Colonic mucosa (tissue), 4 donors: ENCODE results near the gene GNG7. TPM values are rescaled to one million over a fixed set of nuclear protein-coding genes. Genes with fewer than 3 reads are reported as not detected.
"Not testable (repeated sequence)": the region's sequence is repeated elsewhere in the genome, so short reads cannot be mapped to it uniquely, and the experiment has no call there.

Experiments
- DNase-seq: peaks from one replicate; pipeline ENCODE4 v3.0.0-alpha.2; 2020
- H3K27ac ChIP-seq: fragments of 200-600 bp; one replicate; pipeline ENCODE4 v1.8.0; 2021
- H3K27me3 ChIP-seq: fragments of 200-600 bp; one replicate; pipeline ENCODE4 v1.8.0; 2021
- H3K36me3 ChIP-seq: fragments of 200-600 bp; one replicate; pipeline ENCODE4 v1.8.0; 2021
- H3K4me1 ChIP-seq: fragments of 200-600 bp; one replicate; pipeline ENCODE4 v1.8.0; 2021; ENCODE audit warnings: mild to moderate bottlenecking
- H3K4me3 ChIP-seq: fragments of 200-600 bp; one replicate; pipeline ENCODE4 v1.8.0; 2021
- H3K9ac ChIP-seq, 2 donors: one replicate each; pipeline ENCODE4 v1.7.0; 2013; ENCODE audit warnings: control low read depth in 2 of 2, low read depth in 2 of 2, low read length in 2 of 2
- H3K9me3 ChIP-seq: fragments of 200-600 bp; one replicate; pipeline ENCODE4 v1.8.0; 2021
- intact Hi-C: fragments of 100-400 bp; cut with DNase I; formaldehyde crosslinking; loops from one replicate; pipeline ENCODE4 v1.14.1; 2022
- total RNA-seq, 2 donors: library from RNA; stranded (reverse); fragmentation: NEBNext Ultra II Directional in 1 of 2; extraction: Animal tissue kit (Norgen Biotek cat#: 25700) in 1 of 2; gene quantifications; one replicate each; pipeline ENCODE4 v1.2.1, GENCODE V29; 2021
- TF ChIP-seq, protein P1 (sequence below): fragments of 200-600 bp; IDR thresholded peaks from one replicate; pipeline ENCODE4 v1.8.0; 2022; ENCODE audit warnings: antibody characterized with exemption, mild to moderate bottlenecking
- donor health status: healthy.
- donor health status: DM: no; HTN: no; CAD: no.
- donor health status: DM: no; HTN: no; CAD: no.

GNG7 gene
- total RNA-seq, 2 donors from 2014 or later = 1.5 to 3.2 TPM

DNA sequence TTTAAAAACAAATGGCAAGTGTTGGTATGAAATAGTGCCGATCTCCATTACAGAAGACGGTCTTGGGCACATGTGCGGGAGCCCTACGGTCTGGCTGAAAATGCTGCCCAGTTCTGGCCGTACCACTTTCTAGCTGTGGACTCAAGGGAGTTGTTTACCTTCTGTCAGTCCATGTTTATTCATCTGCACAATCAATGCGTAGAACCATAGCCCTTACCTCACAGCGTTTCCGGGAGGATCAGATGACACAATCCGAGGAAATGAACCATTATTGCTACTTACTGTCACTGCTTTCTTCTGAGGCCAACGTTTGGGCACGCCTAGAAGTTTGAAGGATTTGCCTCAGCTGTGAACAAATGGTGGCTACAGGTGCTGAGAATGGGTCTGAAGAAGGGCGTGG, 195.4 kb downstream of the GNG7 start:
- Histone ChIP-seq H3K9me3 (no peaks in the 10 kb centered on the region), H3K4me1 (no peaks in the 10 kb centered on the region), H3K4me3 (no peak overlapping the region), H3K27me3 (no peaks in the 10 kb centered on the region), H3K9ac (peak overlapping the region in 1 of 2 donors; percentile 55), H3K36me3 (no peaks in the 10 kb centered on the region), H3K27ac (peak overlapping the region; percentile 44)
- DNase-seq = peak; percentile 70
- intact Hi-C loops = no loop called here
- TF ChIP-seq, protein P1, sequence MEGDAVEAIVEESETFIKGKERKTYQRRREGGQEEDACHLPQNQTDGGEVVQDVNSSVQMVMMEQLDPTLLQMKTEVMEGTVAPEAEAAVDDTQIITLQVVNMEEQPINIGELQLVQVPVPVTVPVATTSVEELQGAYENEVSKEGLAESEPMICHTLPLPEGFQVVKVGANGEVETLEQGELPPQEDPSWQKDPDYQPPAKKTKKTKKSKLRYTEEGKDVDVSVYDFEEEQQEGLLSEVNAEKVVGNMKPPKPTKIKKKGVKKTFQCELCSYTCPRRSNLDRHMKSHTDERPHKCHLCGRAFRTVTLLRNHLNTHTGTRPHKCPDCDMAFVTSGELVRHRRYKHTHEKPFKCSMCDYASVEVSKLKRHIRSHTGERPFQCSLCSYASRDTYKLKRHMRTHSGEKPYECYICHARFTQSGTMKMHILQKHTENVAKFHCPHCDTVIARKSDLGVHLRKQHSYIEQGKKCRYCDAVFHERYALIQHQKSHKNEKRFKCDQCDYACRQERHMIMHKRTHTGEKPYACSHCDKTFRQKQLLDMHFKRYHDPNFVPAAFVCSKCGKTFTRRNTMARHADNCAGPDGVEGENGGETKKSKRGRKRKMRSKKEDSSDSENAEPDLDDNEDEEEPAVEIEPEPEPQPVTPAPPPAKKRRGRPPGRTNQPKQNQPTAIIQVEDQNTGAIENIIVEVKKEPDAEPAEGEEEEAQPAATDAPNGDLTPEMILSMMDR = no peak

DNA sequence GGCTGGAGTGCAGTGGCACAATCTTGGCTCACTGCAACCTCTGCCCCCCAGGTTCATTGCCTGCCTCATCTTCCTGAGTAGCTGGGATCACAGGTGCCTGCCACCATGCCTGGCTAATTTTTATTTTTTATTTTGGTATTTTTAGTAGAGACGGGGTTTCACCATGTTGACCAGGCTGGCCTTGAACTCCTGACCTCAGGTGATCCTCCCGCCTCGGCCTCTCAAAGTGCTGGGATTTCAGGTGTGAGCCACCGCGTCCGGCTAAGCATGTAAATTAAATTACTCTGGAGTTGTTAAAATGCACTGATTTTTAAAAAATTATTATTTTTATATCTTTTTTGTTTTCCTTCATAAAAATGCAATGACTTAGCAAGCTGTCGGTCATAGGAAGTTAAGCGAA, 195.8 kb downstream of the GNG7 start:
- DNase-seq, H3K27me3 ChIP-seq, H3K9ac ChIP-seq, H3K9me3 ChIP-seq, H3K4me1 ChIP-seq, intact Hi-C loops, H3K36me3 ChIP-seq, H3K4me3 ChIP-seq: not testable (repeated sequence)
- peak overlapping the region; percentile 44 for H3K27ac ChIP-seq

DNA sequence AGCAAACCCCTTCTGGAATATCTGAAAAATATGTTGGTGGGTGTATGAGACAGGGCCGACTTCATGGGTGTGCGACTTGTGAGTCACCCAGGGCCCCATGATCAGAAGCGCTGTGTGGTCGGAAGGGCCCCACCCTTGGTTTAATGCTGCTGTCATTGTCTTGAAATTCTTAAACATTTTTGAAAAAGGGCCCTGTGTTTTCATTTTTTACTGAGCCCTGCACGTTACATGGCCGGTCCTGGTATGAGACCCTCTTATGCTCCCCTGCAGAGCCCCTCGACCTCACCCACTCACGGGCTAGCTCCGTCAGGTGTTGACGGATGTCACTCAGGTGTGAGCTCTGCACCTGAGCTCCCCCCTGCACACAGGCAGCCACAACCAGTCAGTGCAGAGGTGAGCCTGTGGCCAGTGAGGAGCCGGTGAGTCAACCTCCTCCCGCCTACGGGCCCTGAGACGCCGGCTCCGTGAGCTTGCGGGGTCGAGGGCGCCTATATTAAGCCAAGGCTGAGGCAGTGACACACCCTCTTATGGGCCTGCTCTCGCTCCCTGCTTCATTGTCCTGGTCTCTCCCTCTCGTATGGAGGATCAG, 198.9 kb downstream of the GNG7 start:
- H3K4me3 ChIP-seq = no peak overlapping the region
- TF ChIP-seq, protein P1 = no peak
- no peak for DNase-seq
- H3K27me3 ChIP-seq = no peaks in the 10 kb centered on the region
- intact Hi-C loops = no loop called here
- no peak overlapping the region for H3K27ac ChIP-seq
- H3K36me3 ChIP-seq = no peaks in the 10 kb centered on the region
- no peaks in the 10 kb centered on the region for H3K9me3 ChIP-seq
- H3K4me1 ChIP-seq = no peaks in the 10 kb centered on the region
- H3K9ac ChIP-seq = no peak overlapping the region

DNA sequence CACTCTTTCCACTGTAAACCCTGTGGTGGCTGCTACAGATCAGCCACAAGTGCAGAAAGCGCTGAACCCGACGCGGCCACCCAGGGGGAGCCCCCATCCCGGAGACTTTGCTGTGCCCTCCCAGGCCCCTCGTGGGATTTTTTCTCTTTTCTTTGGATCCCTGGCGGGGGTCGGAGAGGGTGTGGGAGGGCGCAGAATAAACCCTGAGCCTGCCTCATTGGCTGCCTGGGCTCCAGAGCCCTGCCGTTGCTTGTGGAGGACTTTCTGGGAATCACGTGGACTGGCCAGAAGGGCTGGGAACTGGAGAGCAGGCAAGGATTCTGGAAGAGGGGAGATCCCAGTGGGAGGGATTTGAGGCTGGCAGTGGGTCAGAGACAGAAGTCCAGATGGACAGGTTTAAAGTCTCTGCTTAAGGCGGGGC, 201.6 kb downstream of the GNG7 start:
- no peaks in the 10 kb centered on the region for H3K27me3 ChIP-seq
- intact Hi-C loops = no loop called here
- no peak overlapping the region for H3K27ac ChIP-seq
- no peak for DNase-seq
- peaks cover 2% of the 10 kb centered on the region for H3K4me1 ChIP-seq
- no peak overlapping the region for H3K4me3 ChIP-seq
- H3K9me3 ChIP-seq = no peaks in the 10 kb centered on the region
- H3K36me3 ChIP-seq = no peaks in the 10 kb centered on the region
- no peak overlapping the region for H3K9ac ChIP-seq
- TF ChIP-seq, protein P1 = no peak

DNA sequence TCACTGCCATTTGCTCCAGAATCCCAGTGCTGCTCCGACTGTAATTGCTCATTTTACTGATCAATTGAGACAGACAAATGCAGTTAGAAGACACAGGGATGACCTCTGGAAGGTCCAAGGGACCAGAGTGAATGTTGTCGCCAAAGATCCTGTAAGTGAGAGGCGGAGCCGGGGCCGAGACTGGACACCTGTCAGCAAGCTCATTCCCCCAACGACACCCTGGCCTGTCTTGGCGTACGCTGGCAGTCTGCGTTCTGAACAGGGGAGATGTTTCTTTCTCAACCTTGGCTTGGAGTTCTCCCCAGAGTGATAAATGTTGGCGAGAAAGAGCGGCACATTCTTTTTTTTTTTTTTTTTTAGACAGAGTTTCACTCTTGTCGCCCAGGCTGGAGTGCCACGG, 202.3 kb downstream of the GNG7 start:
- peaks cover 8% of the 10 kb centered on the region for H3K4me1 ChIP-seq
- H3K9ac ChIP-seq = no peak overlapping the region
- H3K36me3 ChIP-seq = no peaks in the 10 kb centered on the region
- no peak overlapping the region for H3K27ac ChIP-seq
- no peak overlapping the region for H3K4me3 ChIP-seq
- intact Hi-C loops = no loop called here
- no peaks in the 10 kb centered on the region for H3K27me3 ChIP-seq
- DNase-seq = no peak
- no peaks in the 10 kb centered on the region for H3K9me3 ChIP-seq
- TF ChIP-seq, protein P1 = no peak

DNA sequence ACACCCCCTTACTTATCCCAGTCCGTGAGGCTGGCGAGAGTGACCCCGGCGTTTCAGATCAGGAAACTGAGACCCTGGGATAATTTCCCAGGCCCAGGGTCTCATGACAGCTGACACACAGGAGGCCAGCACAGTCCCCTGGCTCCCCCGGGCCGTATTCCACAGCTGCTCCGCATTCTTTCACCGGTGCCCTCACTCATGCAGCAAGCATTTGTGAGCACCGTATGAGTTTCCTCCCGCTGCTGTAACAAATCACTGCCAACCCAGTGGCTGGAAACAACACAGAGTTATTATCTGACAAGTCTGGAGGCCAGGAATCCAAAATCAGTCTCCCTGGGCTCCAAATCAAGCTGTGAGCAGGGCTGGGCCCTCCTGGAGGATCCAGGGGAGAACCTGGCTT, 205.3 kb downstream of the GNG7 start:
- intact Hi-C loops = no loop called here
- Histone ChIP-seq H3K27me3 (no peaks in the 10 kb centered on the region), H3K36me3 (no peaks in the 10 kb centered on the region), H3K4me3 (no peak overlapping the region), H3K4me1 (peaks cover 8% of the 10 kb centered on the region), H3K9ac (no peak overlapping the region), H3K9me3 (no peaks in the 10 kb centered on the region), H3K27ac (no peak overlapping the region)
- no peak for DNase-seq
- TF ChIP-seq, protein P1 = no peak
